Measurements from ENCODE around the gene FREM1.

DNA sequence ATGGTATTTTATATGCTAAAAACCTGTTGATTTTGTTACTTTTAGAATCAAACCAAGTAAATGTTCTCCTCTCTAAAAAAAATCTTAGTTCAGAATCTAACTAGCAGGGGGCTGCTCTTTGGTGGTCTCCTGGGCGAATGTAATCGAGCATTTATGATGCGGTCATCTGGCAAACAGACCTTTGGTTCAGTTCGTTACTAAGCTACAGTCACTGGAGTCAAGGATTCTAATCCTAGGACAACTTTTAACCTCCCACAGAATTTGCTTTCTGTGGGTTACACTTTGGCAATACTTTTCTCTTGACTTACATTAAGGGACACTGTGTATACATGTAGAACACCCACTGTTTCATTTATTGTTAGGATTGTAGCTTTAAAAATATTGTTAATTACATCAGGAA is 26.3 kb upstream of the FREM1 start:
- TF ChIP-seq POLR2A (IDR thresholded peaks at IDR 0.05), result no peak
- TF ChIP-seq, protein P1, sequence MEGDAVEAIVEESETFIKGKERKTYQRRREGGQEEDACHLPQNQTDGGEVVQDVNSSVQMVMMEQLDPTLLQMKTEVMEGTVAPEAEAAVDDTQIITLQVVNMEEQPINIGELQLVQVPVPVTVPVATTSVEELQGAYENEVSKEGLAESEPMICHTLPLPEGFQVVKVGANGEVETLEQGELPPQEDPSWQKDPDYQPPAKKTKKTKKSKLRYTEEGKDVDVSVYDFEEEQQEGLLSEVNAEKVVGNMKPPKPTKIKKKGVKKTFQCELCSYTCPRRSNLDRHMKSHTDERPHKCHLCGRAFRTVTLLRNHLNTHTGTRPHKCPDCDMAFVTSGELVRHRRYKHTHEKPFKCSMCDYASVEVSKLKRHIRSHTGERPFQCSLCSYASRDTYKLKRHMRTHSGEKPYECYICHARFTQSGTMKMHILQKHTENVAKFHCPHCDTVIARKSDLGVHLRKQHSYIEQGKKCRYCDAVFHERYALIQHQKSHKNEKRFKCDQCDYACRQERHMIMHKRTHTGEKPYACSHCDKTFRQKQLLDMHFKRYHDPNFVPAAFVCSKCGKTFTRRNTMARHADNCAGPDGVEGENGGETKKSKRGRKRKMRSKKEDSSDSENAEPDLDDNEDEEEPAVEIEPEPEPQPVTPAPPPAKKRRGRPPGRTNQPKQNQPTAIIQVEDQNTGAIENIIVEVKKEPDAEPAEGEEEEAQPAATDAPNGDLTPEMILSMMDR (IDR thresholded peaks at IDR 0.05), result no peak

All from adrenal gland (tissue), 5 donors.